HCEC 1CT (cell line): ENCODE measurements around the gene ATP6V1G2.

Experiments
- DNase-seq: peaks from one replicate; pipeline ENCODE4 v3.0.0-alpha.2; 2017

The ATP6V1G2 gene

GRCh38 chr6:31575335-31575901 is 29.0 kb upstream of the ATP6V1G2 start, which contains the start of gene TNF:
TSS of gene TNF (plus strand) at chr6:31575565. CDS start at chr6:31575742, 177 bp downstream.
- DNase-seq: no peak

- no peak for DNase-seq
These were observed 28.0 kb upstream of the ATP6V1G2 start for GRCh38 chr6:31574106-31575061.

- DNase-seq: no peak
These were observed 27.1 kb upstream of the ATP6V1G2 start for GRCh38 chr6:31573239-31574105.

- no peak for DNase-seq
These were observed 25.9 kb upstream of the ATP6V1G2 start, which contains the start of gene LTA for GRCh38 chr6:31572041-31572911. TSS of gene LTA (plus strand) at chr6:31572289. CDS start at chr6:31572743, 454 bp downstream.

GRCh38 chr6:31569861-31570536 is 23.6 kb upstream of the ATP6V1G2 start:
- no peak for DNase-seq

GRCh38 chr6:31568537-31568961 is 22.1 kb upstream of the ATP6V1G2 start:
- no peak for DNase-seq

GRCh38 chr6:31567531-31568370 is 21.3 kb upstream of the ATP6V1G2 start:
- no peak for DNase-seq

GRCh38 chr6:31560697-31561058 is 14.3 kb upstream of the ATP6V1G2 start:
- DNase-seq: no peak

- peak; percentile 80 for DNase-seq
These were observed 13.7 kb upstream of the ATP6V1G2 start for GRCh38 chr6:31559958-31560696.

GRCh38 chr6:31559606-31559957 is 13.2 kb upstream of the ATP6V1G2 start:
- DNase-seq: no peak

- peak; percentile 10 for DNase-seq
These were observed 12.5 kb upstream of the ATP6V1G2 start for GRCh38 chr6:31558631-31559500.

GRCh38 chr6:31558318-31558625 is 11.9 kb upstream of the ATP6V1G2 start:
- DNase-seq: no peak

- DNase-seq: no peak
These were observed 11.3 kb upstream of the ATP6V1G2 start for GRCh38 chr6:31557443-31558317.

GRCh38 chr6:31556307-31556706 is 9.9 kb upstream of the ATP6V1G2 start:
- DNase-seq: no peak

- peak; percentile 46 for DNase-seq
These were observed 5.0 kb upstream of the ATP6V1G2 start for GRCh38 chr6:31551371-31551770.

- no peak for DNase-seq
These were observed 2.1 kb upstream of the ATP6V1G2 start for GRCh38 chr6:31548544-31548873.

GRCh38 chr6:31547727-31548543 is 1.5 kb upstream of the ATP6V1G2 start:
- no peak for DNase-seq
